ENCODE results near the gene NADK. TPM values are rescaled to one million over a fixed set of nuclear protein-coding genes. Genes with fewer than 3 reads are reported as not detected.

The NADK gene
- total and polyA plus RNA-seq, 2 of the 13 experiments (the other 11 are each of a cell fraction or from before 2014, with no cell fraction given), result 56.6 to 60.1 TPM

- TF ChIP-seq GTF2F1 (IDR thresholded peaks at IDR 0.05; ENCODE audit: low read length) (no peak), MEIS2 (CRISPR knock-in tag; IDR thresholded peaks at IDR 0.05) (no peak), ZNF615 (CRISPR knock-in tag; IDR thresholded peaks at IDR 0.05; ENCODE audit: borderline replicate concordance) (no peak), ZNF33A (CRISPR knock-in tag; IDR thresholded peaks at IDR 0.05; ENCODE audit: borderline replicate concordance) (no peak), ZNF749 (CRISPR knock-in tag; IDR thresholded peaks at IDR 0.05; ENCODE audit: borderline replicate concordance) (no peak), GATA4 (IDR thresholded peaks at IDR 0.05; ENCODE audit: borderline replicate concordance, low read depth) (no peak), CBX5 (CRISPR knock-in tag; IDR thresholded peaks at IDR 0.05; ENCODE audit: borderline replicate concordance) (no peak), KAT7 (CRISPR knock-in tag; IDR thresholded peaks at IDR 0.05; ENCODE audit: borderline replicate concordance) (0 out of 2 replicates have a peak, but pooled peaks have one; percentile 33), KLF6 (CRISPR knock-in tag; IDR thresholded peaks at IDR 0.05) (no peak), CEBPZ (IDR thresholded peaks at IDR 0.05; ENCODE audit: low read length) (no peak), TEAD3 (CRISPR knock-in tag; optimal IDR thresholded peaks at IDR 0.05; ENCODE audit: borderline replicate concordance) (no peak), GPBP1L1 (CRISPR knock-in tag; IDR thresholded peaks at IDR 0.05) (no peak), JDP2 (CRISPR knock-in tag; IDR thresholded peaks at IDR 0.05; ENCODE audit: borderline replicate concordance) (no peak), FOXK1 (CRISPR knock-in tag; IDR thresholded peaks at IDR 0.05; ENCODE audit: borderline replicate concordance, low read depth) (no peak), CHCHD3 (CRISPR knock-in tag; IDR thresholded peaks at IDR 0.05) (no peak), TIGD3 (CRISPR knock-in tag; IDR thresholded peaks at IDR 0.05; ENCODE audit: borderline replicate concordance) (no peak), ZFAT (CRISPR knock-in tag; conservative IDR thresholded peaks at IDR 0.05) (no peak), NRL (CRISPR knock-in tag; IDR thresholded peaks at IDR 0.05; ENCODE audit: borderline replicate concordance) (no peak), SIX1 (CRISPR knock-in tag; IDR thresholded peaks at IDR 0.05; ENCODE audit: borderline replicate concordance) (no peak), ZNF556 (CRISPR knock-in tag; IDR thresholded peaks at IDR 0.05; ENCODE audit: borderline replicate concordance) (no peak), NFE2L1 (CRISPR knock-in tag; IDR thresholded peaks at IDR 0.05; ENCODE audit: borderline replicate concordance) (no peak), SMARCE1 (IDR thresholded peaks at IDR 0.05; ENCODE audit: borderline replicate concordance) (no peak), ZNF644 (CRISPR knock-in tag; IDR thresholded peaks at IDR 0.05; ENCODE audit: low read depth) (no peak), GMEB1 (CRISPR knock-in tag; IDR thresholded peaks at IDR 0.05; ENCODE audit: borderline replicate concordance) (no peak)
These were observed 29.5 kb downstream of the NADK start (continued) for GRCh38 chr1:1748686-1749321.

All from HepG2 (cell line).